Astrocyte of the spinal cord (primary cell): ENCODE results near the gene GRID1.

Experiments
- DNase-seq: peaks from one replicate; pipeline ENCODE4 v3.0.0; 2011; ENCODE audit warnings: low read depth, low spot score
- H3K4me3 ChIP-seq: 2 replicates; pipeline ENCODE4 v1.5.1; 2011; ENCODE audit warnings: low read depth, mild to moderate bottlenecking, low read length, moderate library complexity
- CTCF ChIP-seq: IDR thresholded peaks from 2 replicates; pipeline ENCODE4 v1.5.1; 2012; ENCODE audit warnings: low read depth, mild to moderate bottlenecking, low read length, inconsistent platforms
- in situ Hi-C: cut with HindIII; loops from 2 replicates; pipeline ENCODE4 v1.10.0; 2017; ENCODE audit warnings: low sequenced_read_pairs

Gene GRID1

GRCh38 chr10:86041116-86041515 is 325.5 kb downstream of the GRID1 start:
- no peak for TF ChIP-seq CTCF
- no peak for DNase-seq
- in situ Hi-C loops = no loop called here
- H3K4me3 ChIP-seq = no peak overlapping the region

DNA sequence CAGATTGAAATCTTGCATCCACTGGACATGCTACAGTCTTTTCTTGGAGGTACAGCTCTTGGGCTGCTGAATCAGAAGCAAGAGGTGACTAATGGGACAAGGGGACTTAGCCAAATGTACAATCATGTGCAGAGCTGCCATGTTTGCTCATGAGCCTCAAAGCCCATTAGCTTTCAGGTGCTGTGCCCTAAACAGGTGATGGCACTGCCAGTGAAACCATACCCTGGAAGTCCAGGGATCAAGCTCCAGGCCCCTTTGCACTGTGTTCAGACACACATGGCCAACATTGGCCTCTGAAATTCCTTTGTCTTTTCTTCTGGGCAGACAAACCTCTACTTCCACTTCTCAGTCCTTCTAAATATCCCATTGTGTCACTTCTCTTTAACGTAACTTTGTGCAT is 328.2 kb downstream of the GRID1 start:
- DNase-seq = no peak
- in situ Hi-C loops = no loop called here
- TF ChIP-seq CTCF = no peak

GRCh38 chr10:86037096-86037495 is 329.5 kb downstream of the GRID1 start:
- no peak overlapping the region for H3K4me3 ChIP-seq
- no peak for DNase-seq
- in situ Hi-C loops = no loop called here
- TF ChIP-seq CTCF = no peak

More for the DNA sequence above, 328.2 kb downstream of the GRID1 start:
- H3K4me3 ChIP-seq = no peak overlapping the region

- no peak overlapping the region for H3K4me3 ChIP-seq
- no peak for DNase-seq
- in situ Hi-C loops = no loop called here
- no peak for TF ChIP-seq CTCF
Observed at GRCh38 chr10:86036544-86036831, 330.1 kb downstream of the GRID1 start.

GRCh38 chr10:86035791-86036543 is 330.6 kb downstream of the GRID1 start:
- no peak for TF ChIP-seq CTCF
- H3K4me3 ChIP-seq = no peak overlapping the region
- in situ Hi-C loops = no loop called here
- DNase-seq = no peak

- in situ Hi-C loops = no loop called here
- no peak for DNase-seq
- no peak for TF ChIP-seq CTCF
- no peak overlapping the region for H3K4me3 ChIP-seq
Observed at GRCh38 chr10:86034710-86035109, 331.9 kb downstream of the GRID1 start.
